NCI-H1105 (cell line): ENCODE data around the gene MAP2K5.

Experiments used
- DNase-seq: peaks from one replicate; lab custom pipeline; 2025; lab: John Stamatoyannopoulos, UW

Gene MAP2K5

GRCh38 chr15:67807141-67807540, 264.6 kb downstream of the MAP2K5 start:
- no peak for DNase-seq

DNA sequence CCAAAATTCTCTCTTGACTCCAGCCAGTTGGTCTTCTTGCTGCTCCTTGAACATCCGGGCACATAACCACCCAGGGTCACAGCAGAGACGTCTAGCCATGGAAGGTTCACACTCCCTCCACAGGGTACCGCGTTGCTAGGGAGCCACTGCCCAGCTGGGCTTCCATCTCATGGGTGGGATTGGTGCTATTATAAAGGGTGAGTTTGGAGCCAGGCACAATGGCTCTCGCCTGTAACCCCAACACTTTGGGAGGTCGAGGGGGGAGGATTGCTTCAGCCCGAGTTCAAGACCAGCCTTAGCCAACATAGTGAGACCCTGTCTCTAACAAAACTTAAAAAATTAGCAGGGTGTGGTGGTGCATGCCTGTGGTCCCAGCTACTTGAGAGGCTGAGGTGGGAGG, 265.3 kb downstream of the MAP2K5 start:
- DNase-seq, result no peak

DNA sequence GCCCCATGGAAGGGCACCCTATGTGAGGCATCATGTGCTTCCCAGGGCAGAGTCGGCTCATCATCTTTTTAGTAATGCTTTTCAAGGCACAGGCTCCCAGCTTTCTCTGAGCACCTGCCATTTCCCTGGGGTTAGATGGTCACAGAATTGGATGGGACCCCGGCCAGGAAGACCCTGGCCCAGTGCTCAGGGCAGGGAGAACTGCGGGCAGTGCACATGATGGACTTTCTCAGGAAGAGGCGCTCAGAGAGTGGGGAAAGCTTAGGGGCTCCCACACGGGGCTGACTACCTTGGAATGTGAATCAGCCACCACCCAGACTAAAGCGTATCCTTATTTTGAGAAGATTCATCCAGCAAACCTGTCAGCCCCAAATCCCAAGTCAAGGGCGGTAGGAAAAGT, 266.3 kb downstream of the MAP2K5 start:
- DNase-seq, result no peak

DNA sequence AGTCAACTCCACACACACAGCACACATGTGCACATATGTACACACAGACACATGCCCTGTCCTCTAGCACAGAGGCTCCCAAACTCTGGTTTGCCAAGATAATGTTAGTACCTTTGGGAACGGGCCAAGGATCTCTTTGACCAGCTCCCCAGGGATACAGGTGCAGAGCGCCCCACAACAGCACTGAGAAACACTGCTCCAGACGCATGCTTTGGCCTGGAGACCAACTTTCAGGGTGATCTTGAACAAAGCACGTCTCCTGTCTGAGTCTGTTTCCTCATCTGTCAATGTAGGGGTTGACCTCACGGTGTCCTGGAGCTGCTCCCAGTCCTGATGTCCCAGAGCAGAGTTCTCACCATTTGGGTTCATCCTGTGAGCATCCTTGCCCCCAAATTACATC, 266.9 kb downstream of the MAP2K5 start:
- no peak for DNase-seq

GRCh38 chr15:67809866-67810265, 267.4 kb downstream of the MAP2K5 start:
- DNase-seq, result no peak

- no peak for DNase-seq
Measured at GRCh38 chr15:67812241-67812644, 269.7 kb downstream of the MAP2K5 start.

DNA sequence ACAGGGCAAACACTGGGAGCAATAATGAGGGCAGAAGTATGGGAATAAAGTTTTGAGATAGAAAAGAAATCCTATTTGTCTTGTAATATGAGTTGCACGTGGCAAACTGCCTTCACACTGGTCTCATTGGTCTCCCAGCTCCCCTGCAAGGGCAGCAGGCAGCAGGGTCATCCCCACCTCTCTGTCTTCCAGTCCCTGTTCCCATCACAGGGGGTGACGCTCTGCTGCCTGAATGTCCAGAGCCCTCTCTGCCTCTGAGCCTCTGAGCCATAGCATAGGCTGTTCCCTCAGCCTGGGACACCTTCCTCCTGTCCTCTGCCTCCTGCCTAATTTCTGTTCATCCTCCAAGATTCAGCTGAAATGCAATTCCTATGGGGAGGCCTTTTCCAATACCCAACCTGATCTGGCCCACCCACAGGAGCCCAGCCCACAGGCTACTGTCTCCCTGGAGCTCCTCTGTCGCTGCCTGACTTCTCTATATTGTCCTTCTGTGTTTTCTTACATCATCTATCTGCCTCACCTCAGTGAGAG, 270.7 kb downstream of the MAP2K5 start:
- no peak for DNase-seq

DNA sequence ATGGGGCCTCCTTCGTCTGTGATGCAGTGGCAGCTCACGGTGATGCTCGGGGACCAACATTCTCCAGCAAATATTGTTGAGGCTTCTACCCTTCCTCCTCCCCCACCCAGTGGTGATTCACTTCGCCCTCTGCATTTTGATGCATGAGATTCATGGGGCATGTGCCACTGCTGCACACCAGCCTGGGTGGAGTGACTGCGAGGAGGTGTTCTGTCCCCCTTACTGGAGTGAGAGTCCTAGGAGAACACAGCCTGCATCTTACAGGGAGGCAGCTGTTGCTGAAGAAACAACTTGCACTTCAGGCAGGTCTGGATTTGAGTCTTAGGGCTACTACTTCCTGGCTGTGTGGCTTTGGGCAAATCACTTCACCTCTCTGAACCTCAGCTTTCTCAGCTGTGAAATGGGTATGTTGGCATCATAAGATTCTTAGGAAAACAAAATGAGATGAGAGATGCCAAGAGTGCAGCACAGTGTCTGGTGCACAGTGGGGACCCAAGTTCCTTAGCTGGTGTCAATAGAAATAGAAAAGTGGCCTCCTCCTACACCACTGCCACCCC, 272.6 kb downstream of the MAP2K5 start:
- no peak for DNase-seq

- DNase-seq, result no peak
Measured at GRCh38 chr15:67816668-67817067, 274.2 kb downstream of the MAP2K5 start.

DNA sequence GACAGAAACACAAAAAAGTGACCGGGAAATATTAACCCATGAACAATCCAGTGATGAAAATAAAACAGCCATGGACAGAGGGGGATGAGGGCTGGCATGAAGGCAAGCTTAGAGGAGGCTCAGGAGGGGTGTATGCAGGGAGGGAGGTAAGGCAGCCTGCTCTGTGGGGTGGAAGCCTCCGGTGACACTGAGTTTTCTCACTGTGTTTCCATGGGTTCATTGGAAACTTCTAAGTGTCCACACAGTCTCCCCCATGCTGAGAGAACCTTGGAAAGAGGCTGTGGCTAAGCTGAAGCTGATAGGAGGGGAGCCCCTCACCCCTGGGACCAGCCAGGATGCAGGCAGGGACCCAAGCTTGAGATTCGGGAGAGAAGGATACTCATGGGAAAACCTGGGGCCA, 276.0 kb downstream of the MAP2K5 start:
- no peak for DNase-seq

GRCh38 chr15:67819636-67820035, 277.1 kb downstream of the MAP2K5 start:
- no peak for DNase-seq

GRCh38 chr15:67820122-67820991, 277.9 kb downstream of the MAP2K5 start:
- DNase-seq, result no peak

- no peak for DNase-seq
Measured at GRCh38 chr15:67820992-67821783, 278.7 kb downstream of the MAP2K5 start.

DNA sequence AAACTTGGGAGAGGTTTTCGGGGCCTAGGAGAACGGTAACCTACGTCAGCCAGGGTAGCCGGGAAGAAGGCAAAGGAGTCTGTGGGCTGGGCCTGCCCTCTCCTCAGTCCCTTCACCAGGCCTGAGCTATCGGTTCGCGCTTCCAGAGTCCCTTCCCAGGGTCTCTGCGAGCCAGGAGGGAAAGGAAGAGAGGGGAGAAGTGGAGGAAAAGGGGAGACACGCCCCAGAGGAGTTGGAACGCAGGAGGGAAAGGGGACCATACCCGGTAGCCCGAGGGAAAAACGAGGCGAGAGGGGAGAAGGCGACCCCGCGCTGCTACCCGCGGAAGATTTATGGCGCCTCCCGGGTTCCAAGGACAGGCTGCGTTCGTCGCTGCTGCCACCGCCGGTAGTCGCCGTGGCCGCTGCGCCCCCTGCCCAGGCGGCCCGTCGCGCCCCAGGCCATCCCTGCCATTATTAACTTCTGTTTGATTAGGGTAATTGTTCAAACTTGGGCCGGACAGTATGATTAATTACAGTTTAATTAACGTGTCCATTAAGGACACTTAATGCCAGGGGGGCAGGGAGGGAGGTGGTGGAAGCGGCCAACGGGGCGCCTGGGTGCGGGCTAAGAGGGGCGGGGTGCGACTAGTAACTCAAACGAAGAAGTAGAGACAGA, 279.4 kb downstream of the MAP2K5 start:
- no peak for DNase-seq

DNA sequence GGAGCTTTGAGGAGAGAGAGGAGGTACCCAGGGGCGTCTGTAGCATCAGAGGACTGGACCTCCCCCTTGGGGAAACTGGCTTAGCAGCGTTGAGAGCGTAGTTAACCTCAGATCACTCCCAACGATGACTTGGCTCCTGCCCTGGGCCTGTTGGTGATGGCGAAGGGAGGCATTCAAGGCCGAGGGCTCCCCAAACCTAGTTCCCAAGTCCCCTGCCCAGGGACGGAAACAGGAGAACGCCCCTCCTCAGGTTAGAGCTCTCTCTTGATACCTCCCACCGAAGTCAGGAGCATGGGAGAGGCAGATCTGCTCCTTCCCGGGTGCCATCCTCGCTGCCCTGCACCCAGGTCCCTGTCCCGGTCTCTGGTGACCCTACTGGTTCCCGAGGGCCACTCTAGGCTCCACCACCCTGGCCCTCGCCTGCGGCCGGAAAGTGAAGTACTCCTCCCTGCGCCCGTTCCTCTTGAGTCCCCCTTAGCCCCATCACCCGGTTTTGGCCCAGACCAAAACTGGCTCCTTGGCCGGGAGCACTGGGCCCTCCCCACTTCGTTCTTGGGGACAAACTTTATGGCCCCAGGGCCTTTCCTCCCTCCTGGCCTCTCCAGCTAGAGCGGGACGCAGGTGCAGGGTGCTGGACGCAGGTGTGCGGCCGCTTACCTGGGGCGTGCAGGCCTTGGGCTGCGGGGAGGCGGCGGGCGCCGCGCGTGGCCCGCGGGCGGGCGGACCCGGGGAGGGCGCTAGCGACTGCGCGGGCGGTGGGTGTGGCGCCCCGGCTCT, 280.2 kb downstream of the MAP2K5 start:
- peak; percentile 21 for DNase-seq

GRCh38 chr15:67823314-67824196, 281.1 kb downstream of the MAP2K5 start:
- DNase-seq, result peak; percentile 48

GRCh38 chr15:67824197-67824968, 281.9 kb downstream of the MAP2K5 start:
- no peak for DNase-seq

DNA sequence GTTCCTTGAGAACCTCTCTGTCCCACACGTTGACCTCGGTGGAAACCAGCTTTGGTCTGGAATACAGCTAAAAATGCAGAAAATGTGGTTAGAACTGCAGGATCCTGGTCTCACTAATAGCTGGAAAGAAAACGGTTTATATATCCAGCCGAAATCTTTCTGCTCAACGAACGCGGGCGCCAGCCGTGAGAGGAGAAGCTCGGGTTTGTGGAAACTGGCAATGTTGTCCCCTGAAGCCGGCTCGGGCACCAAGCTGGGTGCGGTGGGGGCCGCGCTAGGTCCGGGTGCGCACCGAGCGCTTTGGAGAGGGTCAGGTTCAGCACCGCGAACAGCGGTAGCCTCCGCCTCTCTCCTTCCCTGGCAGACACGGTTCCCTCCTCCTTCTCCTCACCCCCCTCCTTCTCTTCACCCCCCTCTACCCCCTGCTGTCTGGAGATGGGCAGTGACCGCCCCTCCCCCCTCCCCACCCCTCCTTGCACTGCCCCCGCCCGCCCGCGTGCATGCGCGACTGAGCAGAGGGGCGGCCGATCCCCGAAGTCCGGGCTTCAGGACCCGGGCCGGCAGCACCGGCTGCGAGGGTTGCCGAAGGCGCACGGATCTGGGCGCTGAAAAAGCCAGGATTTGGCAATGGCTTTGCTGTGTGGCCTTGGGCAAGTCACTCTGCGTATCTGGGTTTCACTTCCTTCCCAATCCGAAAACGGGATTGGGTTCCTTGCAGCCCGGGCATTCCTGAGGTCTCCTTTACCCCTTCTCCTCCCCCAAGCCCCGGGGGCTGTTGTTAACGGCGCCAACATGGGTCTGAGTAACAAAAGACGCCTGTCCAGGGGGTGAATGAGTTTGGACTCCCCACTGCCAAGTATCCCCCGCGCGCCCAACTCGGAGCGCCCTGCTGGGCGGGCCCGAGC, 282.7 kb downstream of the MAP2K5 start, which contains the start of gene SKOR1:
TSS of gene SKOR1 (plus strand) at position 534 of the 905 bp plus-strand sequence. CDS start at position 628, 94 bp downstream.
- DNase-seq, result no peak
